HL-60 (cell line): ENCODE measurements around the gene MICB.
"Not testable (repeated sequence)": the region's sequence is repeated elsewhere in the genome, so short reads cannot be mapped to it uniquely, and the experiment has no call there.

Experiments used
- DNase-seq, 2 experiments: peaks; one replicate each; pipeline ENCODE4 v3.0.0-alpha.2; 2010 to 2020; ENCODE audit warnings: low read depth in 1 of 2, low spot score in 1 of 2
- H3K27ac ChIP-seq: fragments of 250-450 bp; sonication (Bioruptor Pico); replicated peaks from 2 replicates; pipeline ENCODE4 v1.5.1; 2020; ENCODE audit warnings: mild to moderate bottlenecking, moderate library complexity
- H3K27me3 ChIP-seq: fragments of 250-450 bp; sonication (Bioruptor Pico); 2 replicates; pipeline ENCODE4 v1.5.1; 2021; ENCODE audit warnings: mild to moderate bottlenecking, moderate library complexity; ENCODE audit not compliant: insufficient read depth, poor library complexity, severe bottlenecking
- H3K4me3 ChIP-seq: replicated peaks from 2 replicates; pipeline ENCODE4 v1.5.1; 2011; ENCODE audit warnings: mild to moderate bottlenecking, control low read depth, low read length; ENCODE audit not compliant: insufficient read depth
- CTCF ChIP-seq: IDR thresholded peaks from one replicate; pipeline ENCODE4 v1.5.1; 2011; ENCODE audit warnings: low read length, control low read depth, inconsistent platforms; ENCODE audit not compliant: insufficient read depth
- GABPA ChIP-seq: IDR thresholded peaks from 2 replicates; pipeline ENCODE4 v1.6.1; 2012; ENCODE audit warnings: low read depth
- POLR2AphosphoS5 ChIP-seq: IDR thresholded peaks from 2 replicates; pipeline ENCODE4 v1.6.1; 2012; ENCODE audit warnings: low read depth
- REST ChIP-seq: IDR thresholded peaks from 2 replicates; pipeline ENCODE4 v1.6.1; 2012; ENCODE audit warnings: low read depth; ENCODE audit not compliant: insufficient replicate concordance
- SPI1 ChIP-seq: IDR thresholded peaks from 2 replicates; pipeline ENCODE4 v1.6.1; 2012; ENCODE audit warnings: low read depth, mild to moderate bottlenecking, borderline replicate concordance

The MICB gene

GRCh38 chr6:31551371-31551770 lies 53.4 kb downstream of the MICB start:
- DNase-seq: peak; percentile 72 to 92
- TF ChIP-seq SPI1 (peak; percentile 20; the same call in 1 of the 2 replicates), CTCF (peak; percentile 55)
- not testable (repeated sequence) for H3K27me3 ChIP-seq, H3K4me3 ChIP-seq
- H3K27ac ChIP-seq: peak overlapping the region; percentile 12

- no peak for DNase-seq
- no peaks in the 10 kb centered on the region for H3K27me3 ChIP-seq
- TF ChIP-seq REST: no peak
- TF ChIP-seq GABPA: no peak
- no peak overlapping the region for H3K4me3 ChIP-seq
- no peak overlapping the region for H3K27ac ChIP-seq
Observed at GRCh38 chr6:31556307-31556706, 58.4 kb downstream of the MICB start.

- Histone ChIP-seq H3K27me3 (no peaks in the 10 kb centered on the region), H3K27ac (peak overlapping the region; percentile 92), H3K4me3 (peak overlapping the region; percentile 8)
- TF ChIP-seq POLR2AphosphoS5 (no peak), GABPA (no peak), REST (no peak), CTCF (no peak), SPI1 (no peak)
- peak; percentile 51 to 59 for DNase-seq
Observed at GRCh38 chr6:31557443-31558317, 59.7 kb downstream of the MICB start.

GRCh38 chr6:31558318-31558625 lies 60.3 kb downstream of the MICB start:
- Histone ChIP-seq H3K4me3 (peak overlapping the region; percentile 0; the same call in 1 of the 2 replicates), H3K27me3 (no peaks in the 10 kb centered on the region), H3K27ac (peak overlapping the region; percentile 92)
- TF ChIP-seq GABPA: no peak
- no peak for TF ChIP-seq CTCF
- no peak for TF ChIP-seq POLR2AphosphoS5
- no peak for TF ChIP-seq REST
- no peak for TF ChIP-seq SPI1
- no peak for DNase-seq
